HCT116 (cell line): ENCODE measurements around the gene GLRA3. TPM values are rescaled to one million over a fixed set of nuclear protein-coding genes. Genes with fewer than 3 reads are reported as not detected.

ENCODE experiments used
- ATAC-seq: fragments of 200-7000 bp; cut with Tn5 transposase; 2 replicates; pipeline ENCODE4 v1.9.1; 2020; ENCODE audit warnings: mild to moderate bottlenecking, moderate library complexity
- BruUV-seq: library from RNA; stranded (reverse); fragments of 400-500 nt; replicated peaks from 2 replicates; lab custom pipeline; 2021; lab: Mats Ljungman, UMichigan
- CTCF ChIA-PET: fragments of 300-600 bp; sonication (Branson Sonifier 250); formaldehyde crosslinking; loops from one replicate; lab custom pipeline; 2021; ENCODE audit warnings: antibody characterized with exemption; lab: Charles Lee
- POLR2A ChIA-PET: fragments of 300-600, 350-600 bp; sonication (Branson Sonifier 250); formaldehyde crosslinking; loops from one replicate; lab custom pipeline; 2021; ENCODE audit warnings: antibody characterized with exemption; lab: Charles Lee
- RAD21 ChIA-PET, 2 experiments: fragments of 300-600 bp; sonication (Branson Sonifier 250); formaldehyde crosslinking; loops; one replicate each; lab custom pipeline; 2023; ENCODE audit warnings: low total read pairs in 2 of 2; ENCODE audit not compliant: uncharacterized antibody in 2 of 2, unreplicated experiment in 2 of 2, low non-redundant PET in 1 of 2; lab: Charles Lee
- DNase-seq: peaks from one replicate; pipeline ENCODE4 v3.0.0-alpha.2; 2010; ENCODE audit warnings: low read depth, low spot score
- H2AFZ ChIP-seq: fragments of 200-600 bp; shearing (Covaris generic), sonication (generic); 2 replicates; pipeline ENCODE4 v1.6.1; 2017; ENCODE audit warnings: low read depth, mixed run types, mixed read lengths, antibody characterized with exemption, low read length; ENCODE audit not compliant: poor library complexity, severe bottlenecking
- H3K27ac ChIP-seq: 2 replicates; pipeline ENCODE4 v1.5.1; 2012; ENCODE audit warnings: low read depth, low read length
- H3K27me3 ChIP-seq: fragments of 200-600 bp; sonication (generic); 2 replicates; pipeline ENCODE4 v1.6.1; 2016; ENCODE audit warnings: mixed run types, low read length, mixed read lengths; ENCODE audit not compliant: insufficient read depth
- H3K36me3 ChIP-seq, 2 experiments: fragments of 200-500 bp in 1 of 2; fragments of 200-600 bp in 1 of 2; sonication (Bioruptor generic) in 1 of 2; sonication (generic) in 1 of 2; 2 replicates each; pipeline versions ENCODE4 v1.5.1 to v1.6.1; 2014 to 2016; ENCODE audit warnings: low read length in 2 of 2, inconsistent platforms in 1 of 2, mixed read lengths in 1 of 2, mixed run types in 1 of 2; ENCODE audit not compliant: insufficient read depth in 2 of 2, control insufficient read depth in 1 of 2
- H3K4me1 ChIP-seq, 2 experiments: fragments of 200-600 bp in 1 of 2; sonication (generic) in 1 of 2; 2 replicates each; pipeline versions ENCODE4 v1.5.1 to v1.6.1; 2012 to 2017; ENCODE audit warnings: low read length in 2 of 2, inconsistent platforms in 1 of 2, mild to moderate bottlenecking in 1 of 2, mixed read lengths in 1 of 2, mixed run types in 1 of 2, moderate library complexity in 1 of 2; ENCODE audit not compliant: insufficient read depth in 2 of 2, control insufficient read depth in 1 of 2
- H3K4me2 ChIP-seq: fragments of 200-600 bp; sonication (generic); 2 replicates; pipeline ENCODE4 v1.6.1; 2017; ENCODE audit warnings: mixed run types, low read length, mixed read lengths
- H3K4me3 ChIP-seq, 2 experiments: fragments of 200-600 bp in 1 of 2; sonication (generic) in 1 of 2; replicated peaks in 1 of 2; 2 replicates each; pipeline ENCODE4 v1.5.1; 2011 to 2016; ENCODE audit warnings: low read length in 2 of 2, control low read depth in 1 of 2, low read depth in 1 of 2, mild to moderate bottlenecking in 1 of 2, mixed read lengths in 1 of 2, mixed run types in 1 of 2
- H3K79me2 ChIP-seq: fragments of 200-600 bp; sonication (generic); 2 replicates; pipeline ENCODE4 v1.6.1; 2017; ENCODE audit warnings: mild to moderate bottlenecking, mixed run types, low read length, moderate library complexity, mixed read lengths; ENCODE audit not compliant: insufficient read depth
- H3K9ac ChIP-seq: fragments of 200-600 bp; sonication (generic); 2 replicates; pipeline ENCODE4 v1.6.1; 2016; ENCODE audit warnings: low read length, mixed read lengths
- H3K9me2 ChIP-seq: fragments of 200-600 bp; sonication (generic), shearing (Covaris generic); 2 replicates; pipeline ENCODE4 v1.6.1; 2017; ENCODE audit warnings: mixed run types, mild to moderate bottlenecking, moderate library complexity; ENCODE audit not compliant: insufficient read depth
- H3K9me3 ChIP-seq, 2 experiments: fragments of 200-500 bp in 1 of 2; fragments of 200-600 bp in 1 of 2; sonication (Bioruptor generic) in 1 of 2; sonication (generic) in 1 of 2; 2 replicates each; pipeline ENCODE4 v1.6.1; 2014 to 2017; ENCODE audit warnings: low read length in 2 of 2, mixed read lengths in 2 of 2, inconsistent platforms in 1 of 2, low read depth in 1 of 2, mild to moderate bottlenecking in 1 of 2, mixed run types in 1 of 2, moderate library complexity in 1 of 2; ENCODE audit not compliant: control insufficient read depth in 1 of 2, insufficient read depth in 1 of 2
- H4K20me1 ChIP-seq: fragments of 200-600 bp; sonication (generic), shearing (Covaris generic); 2 replicates; pipeline ENCODE4 v1.6.1; 2017; ENCODE audit warnings: mixed run types, mild to moderate bottlenecking, moderate library complexity; ENCODE audit not compliant: insufficient read depth
- CEBPB ChIP-seq: IDR thresholded peaks from 2 replicates; pipeline ENCODE4 v1.6.1; 2012; ENCODE audit warnings: low read depth
- CTCF ChIP-seq, 3 experiments: fragments of 200-600 bp in 1 of 3; sonication (generic) in 1 of 3; IDR thresholded peaks in 2 of 3; conservative IDR thresholded peaks in 1 of 3; 2 replicates each; pipeline ENCODE4 v1.5.1; 2012 to 2017; ENCODE audit warnings: low read depth in 2 of 3, low read length in 2 of 3, antibody characterized with exemption in 1 of 3, borderline replicate concordance in 1 of 3, control low read depth in 1 of 3, mild to moderate bottlenecking in 1 of 3, mixed read lengths in 1 of 3, mixed run types in 1 of 3, moderate library complexity in 1 of 3; ENCODE audit not compliant: insufficient read depth in 1 of 3
- EGR1 ChIP-seq: IDR thresholded peaks from 2 replicates; pipeline ENCODE4 v1.6.1; 2012; ENCODE audit warnings: low read depth
- EZH2 ChIP-seq: fragments of 200-600 bp; sonication (generic); IDR thresholded peaks from 2 replicates; pipeline ENCODE4 v1.6.1; 2017; ENCODE audit warnings: antibody characterized with exemption, mixed run types
- JUND ChIP-seq: IDR thresholded peaks from 2 replicates; pipeline ENCODE4 v1.6.1; 2012
- REST ChIP-seq: IDR thresholded peaks from 2 replicates; pipeline ENCODE4 v1.6.1; 2012; ENCODE audit warnings: low read depth
- SP1 ChIP-seq: IDR thresholded peaks from 2 replicates; pipeline ENCODE4 v1.6.1; 2012; ENCODE audit warnings: low read depth
- YY1 ChIP-seq: IDR thresholded peaks from 2 replicates; pipeline ENCODE4 v1.6.1; 2011; ENCODE audit warnings: low read length, low read depth, moderate library complexity, mild to moderate bottlenecking; ENCODE audit not compliant: insufficient replicate concordance; ENCODE audit errors: extremely low read depth
- ZBTB33 ChIP-seq: IDR thresholded peaks from 2 replicates; pipeline ENCODE4 v1.6.1; 2011; ENCODE audit warnings: mild to moderate bottlenecking, low read length, moderate library complexity; ENCODE audit not compliant: insufficient replicate concordance; ENCODE audit errors: extremely low read depth
- intact Hi-C: fragments of 100-400 bp; cut with micrococcal nuclease; formaldehyde crosslinking; loops from 2 replicates; pipeline ENCODE4 v1.10.0; 2022
- total RNA-seq: library from RNA; stranded (reverse); gene quantifications from one replicate; pipeline ENCODE4 v1.2.1, GENCODE V29; 2021; ENCODE audit not compliant: unreplicated experiment

GLRA3 gene
- total RNA-seq, 1 experiment from 2014 or later = not detected

- Histone ChIP-seq H3K36me3 (no peaks in the 10 kb centered on the region), H3K27ac (no peak overlapping the region), H3K4me2 (no peak overlapping the region), H3K9me3 (no peaks in the 10 kb centered on the region), H3K79me2 (no peaks in the 10 kb centered on the region), H3K4me1 (no peaks in the 10 kb centered on the region), H3K27me3 (no peaks in the 10 kb centered on the region), H2AFZ (no peak overlapping the region), H3K4me3 (no peak overlapping the region), H4K20me1 (no peaks in the 10 kb centered on the region), H3K9me2 (no peaks in the 10 kb centered on the region), H3K9ac (no peak overlapping the region)
- intact Hi-C loops = no loop called here
- BruUV-seq = no TSS peak
- RAD21 ChIA-PET = no interaction called here
- CTCF ChIA-PET = no interaction called here
- ATAC-seq = no peak
- no peak for DNase-seq
- POLR2A ChIA-PET = no interaction called here
- TF ChIP-seq CEBPB (no peak), YY1 (no peak), EZH2 (no peak), ZBTB33 (no peak), EGR1 (no peak), CTCF (IDR thresholded peaks at IDR 0.05 in 2 of 3, conservative IDR thresholded peaks at IDR 0.05 in 1 of 3; ENCODE audit: borderline replicate concordance in 1 of 3, insufficient read depth in 1 of 3, low read depth in 2 of 3, low read length in 2 of 3) (no peak), SP1 (no peak), REST (no peak), JUND (no peak)
Observed at GRCh38 chr4:174663216-174663615, 165.8 kb downstream of the GLRA3 start.
